ENCODE data around the gene CRLF1. TPM values are rescaled to one million over a fixed set of nuclear protein-coding genes. Genes with fewer than 3 reads are reported as not detected.

The CRLF1 gene
- total and polyA plus RNA-seq, 2 experiments from 2014 or later, result 0.69 to 0.89 TPM

- Histone ChIP-seq H3K36me3 (no peaks in the 10 kb centered on the region), H3K4me3 (no peak overlapping the region), H3K9me3 (ENCODE audit: low read depth) (no peaks in the 10 kb centered on the region), H3K27me3 (no peaks in the 10 kb centered on the region), H3K27ac (no peak overlapping the region), H3K4me1 (ENCODE audit: low read depth) (peaks cover 27% of the 10 kb centered on the region)
- TF ChIP-seq CTCF (IDR thresholded peaks at IDR 0.05; ENCODE audit: low read depth, low read length), result no peak
- DNase-seq (ENCODE audit: low read depth in 1 of 2, low spot score in 1 of 2), result no peak
Measured at GRCh38 chr19:18647807-18648206, 41.2 kb upstream of the CRLF1 start.

GRCh38 chr19:18647371-18647767 lies 40.8 kb upstream of the CRLF1 start:
- no peak for TF ChIP-seq CTCF (IDR thresholded peaks at IDR 0.05; ENCODE audit: low read depth, low read length)
- H3K4me1 ChIP-seq (ENCODE audit: low read depth), result peaks cover 27% of the 10 kb centered on the region
- H3K9me3 ChIP-seq (ENCODE audit: low read depth), result no peaks in the 10 kb centered on the region
- H3K27me3 ChIP-seq, result no peaks in the 10 kb centered on the region
- H3K4me3 ChIP-seq, result no peak overlapping the region
- H3K36me3 ChIP-seq, result no peaks in the 10 kb centered on the region
- no peak for DNase-seq (ENCODE audit: low read depth in 1 of 2, low spot score in 1 of 2)
- H3K27ac ChIP-seq, result no peak overlapping the region

GRCh38 chr19:18646535-18647370 lies 40.2 kb upstream of the CRLF1 start:
- H3K27ac ChIP-seq, result peak overlapping the region; percentile 23
- no peaks in the 10 kb centered on the region for H3K27me3 ChIP-seq
- H3K9me3 ChIP-seq (ENCODE audit: low read depth), result no peaks in the 10 kb centered on the region
- H3K4me1 ChIP-seq (ENCODE audit: low read depth), result peaks cover 27% of the 10 kb centered on the region
- no peak for DNase-seq (ENCODE audit: low read depth in 1 of 2, low spot score in 1 of 2)
- no peak overlapping the region for H3K4me3 ChIP-seq
- no peaks in the 10 kb centered on the region for H3K36me3 ChIP-seq
- no peak for TF ChIP-seq CTCF (IDR thresholded peaks at IDR 0.05; ENCODE audit: low read depth, low read length)

GRCh38 chr19:18645035-18645511 lies 38.5 kb upstream of the CRLF1 start:
- H3K4me1 ChIP-seq (ENCODE audit: low read depth), result peaks cover 20% of the 10 kb centered on the region
- no peaks in the 10 kb centered on the region for H3K36me3 ChIP-seq
- no peak overlapping the region for H3K4me3 ChIP-seq
- H3K27ac ChIP-seq, result no peak overlapping the region
- DNase-seq (ENCODE audit: low read depth in 1 of 2, low spot score in 1 of 2), result no peak
- TF ChIP-seq CTCF (IDR thresholded peaks at IDR 0.05; ENCODE audit: low read depth, low read length), result no peak
- no peaks in the 10 kb centered on the region for H3K9me3 ChIP-seq (ENCODE audit: low read depth)
- no peaks in the 10 kb centered on the region for H3K27me3 ChIP-seq

- no peaks in the 10 kb centered on the region for H3K36me3 ChIP-seq
- no peak overlapping the region for H3K4me3 ChIP-seq
- no peak for TF ChIP-seq CTCF (IDR thresholded peaks at IDR 0.05; ENCODE audit: low read depth, low read length)
- no peak overlapping the region for H3K27ac ChIP-seq
- H3K9me3 ChIP-seq (ENCODE audit: low read depth), result no peaks in the 10 kb centered on the region
- DNase-seq (ENCODE audit: low read depth in 1 of 2, low spot score in 1 of 2), result no peak
- peaks cover 13% of the 10 kb centered on the region for H3K4me1 ChIP-seq (ENCODE audit: low read depth)
- H3K27me3 ChIP-seq, result no peaks in the 10 kb centered on the region
Measured at GRCh38 chr19:18644196-18645034, 37.8 kb upstream of the CRLF1 start.

Data from cardiac muscle cell (in vitro differentiated cells and primary cell).